ENCODE measurements around the gene PWWP2B. TPM values are rescaled to one million over a fixed set of nuclear protein-coding genes. Genes with fewer than 3 reads are reported as not detected.

The PWWP2B gene
- total and polyA plus RNA-seq, 2 of the 4 experiments (the other 2 are of a cell fraction) = 1.7 to 2.2 TPM

DNA sequence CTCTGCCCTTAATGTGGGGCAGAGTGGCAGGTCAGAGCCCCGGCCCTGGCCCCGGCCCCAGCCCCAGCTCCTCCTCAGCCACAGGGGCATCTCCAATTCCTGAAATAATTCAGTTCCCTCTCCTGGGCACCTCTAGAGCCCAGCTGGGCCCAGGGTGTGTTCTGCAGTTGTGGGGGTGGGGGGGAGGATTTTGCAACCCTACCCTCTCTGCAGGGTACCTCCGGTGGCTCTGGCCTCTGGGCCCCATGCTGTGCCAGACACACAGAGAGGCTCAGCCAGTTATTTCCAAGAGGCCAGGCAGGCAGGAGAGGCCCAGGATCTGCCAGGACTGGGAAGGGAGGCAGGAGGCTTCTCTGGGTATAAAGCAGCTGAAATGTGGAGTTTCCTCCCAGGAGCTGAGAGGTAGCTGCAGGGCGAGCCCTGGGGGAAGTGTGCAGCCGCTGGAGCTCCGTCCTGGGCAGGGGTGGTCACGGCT, 47.9 kb downstream of the PWWP2B start:
- H2BK120ac ChIP-seq (ENCODE audit: low read depth, low read length) = no peak overlapping the region
- H3K4me3 ChIP-seq (ENCODE audit: insufficient read depth, low read depth, low read length) = no peak overlapping the region
- no peak overlapping the region for H4K91ac ChIP-seq (ENCODE audit: insufficient read depth, low read depth, low read length)
- H3K56ac ChIP-seq (ENCODE audit: extremely low read depth, insufficient read depth, low read length) = no peak overlapping the region
- no peak for DNase-seq
- no CpG with 5 or more reads among the region's 7 CpGs for WGBS, 2 experiments (ENCODE audit: extremely low coverage in 2 of 2, insufficient read length in 1 of 2)
- H3K23ac ChIP-seq (ENCODE audit: low read depth, low read length) = no peak overlapping the region
- H3K27me3 ChIP-seq (ENCODE audit: control insufficient read depth, insufficient read depth, low read length) = no peaks in the 10 kb centered on the region; the same call in 1 of the 2 replicates
- CTCF ChIA-PET = interaction anchor here (0.7 kb wide), 1 partner anchor 14 kb away, joined by 3 read pairs; no protein-coding TSS in a partner anchor
- peak overlapping the region; percentile 67 for H2AFZ ChIP-seq (replicated peaks; ENCODE audit: low read length, poor library complexity)
- no peak overlapping the region for H3K9ac ChIP-seq (ENCODE audit: low read depth, low read length)
- H4K8ac ChIP-seq (ENCODE audit: low read depth in 2 of 2, low read length in 2 of 2) = no peak overlapping the region
- H2AK5ac ChIP-seq (ENCODE audit: low read depth, low read length) = no peak overlapping the region
- POLR2A ChIA-PET (ENCODE audit: unreplicated experiment) = no interaction called here
- in situ Hi-C loops (cut with MboI; ENCODE audit: low sequenced_read_pairs) (no loop called here), dilution Hi-C loops (cut with HindIII; ENCODE audit: low sequenced_read_pairs, unreplicated experiment) (no loop called here), intact Hi-C loops (cut with micrococcal nuclease) (no loop called here)
- peaks cover 11% of the 10 kb centered on the region for H3K4me1 ChIP-seq (ENCODE audit: control insufficient read depth, insufficient read depth, low read length)
- H3K79me1 ChIP-seq (ENCODE audit: low read depth in 1 of 2, low read length in 2 of 2) = no peaks in the 10 kb centered on the region
- no peaks in the 10 kb centered on the region for H3K9me3 ChIP-seq (ENCODE audit: control insufficient read depth, insufficient read depth, low read length)
- H4K20me1 ChIP-seq (ENCODE audit: insufficient read depth, low read length) = no peaks in the 10 kb centered on the region
- no peak for TF ChIP-seq USF2 (IDR thresholded peaks at IDR 0.05; ENCODE audit: low read depth, low read length)
- no peak for TF ChIP-seq MAZ (IDR thresholded peaks at IDR 0.05; ENCODE audit: borderline replicate concordance, low read depth, low read length)
- TF ChIP-seq POLR2A (IDR thresholded peaks at IDR 0.05; ENCODE audit: low read depth, low read length) = no peak
- no peak for TF ChIP-seq CEBPB (IDR thresholded peaks at IDR 0.05; ENCODE audit: low read depth, low read length)
- TF ChIP-seq RCOR1 (IDR thresholded peaks at IDR 0.05; ENCODE audit: insufficient replicate concordance, low read length) = no peak
- TF ChIP-seq RAD21 (IDR thresholded peaks at IDR 0.05; ENCODE audit: low read length) = no peak
- no peak for TF ChIP-seq RFX5 (IDR thresholded peaks at IDR 0.05; ENCODE audit: low read depth, low read length)
- H3K4ac ChIP-seq (ENCODE audit: low read depth, low read length) = no peak overlapping the region
- H3K4me2 ChIP-seq (ENCODE audit: low read depth, low read length) = no peak overlapping the region
- H3K9me1 ChIP-seq (ENCODE audit: insufficient read depth, low read length) = 0 out of 2 replicates have a peak, but pooled peaks cover 2% of the 10 kb centered on the region
- H3K14ac ChIP-seq (replicated peaks; ENCODE audit: low read depth, low read length) = no peak overlapping the region
- H3K18ac ChIP-seq (ENCODE audit: low read depth, low read length) = no peak overlapping the region
- H2BK5ac ChIP-seq (ENCODE audit: low read depth, low read length, poor library complexity, severe bottlenecking) = no peak overlapping the region
- H4K5ac ChIP-seq (ENCODE audit: low read depth, low read length) = no peak overlapping the region
- H2BK15ac ChIP-seq (ENCODE audit: low read depth, low read length) = no peak overlapping the region
- BruUV-seq (replicated peaks) = no TSS peak
- H3K36me3 ChIP-seq (ENCODE audit: control insufficient read depth, insufficient read depth, low read length) = no peaks in the 10 kb centered on the region
- no peak overlapping the region for H2BK20ac ChIP-seq (ENCODE audit: low read depth, low read length)
- no peak; the same call in 1 of the 2 replicates for ATAC-seq (ENCODE audit: low read depth)
- peak overlapping the region; percentile 55 for H2AK9ac ChIP-seq (replicated peaks; ENCODE audit: low read depth, low read length, poor library complexity)
- H3K27ac ChIP-seq (ENCODE audit: insufficient read depth, low read length) = no peak overlapping the region

Measured in IMR-90 (cell line).